ENCODE measurements around the gene PITRM1.

DNA sequence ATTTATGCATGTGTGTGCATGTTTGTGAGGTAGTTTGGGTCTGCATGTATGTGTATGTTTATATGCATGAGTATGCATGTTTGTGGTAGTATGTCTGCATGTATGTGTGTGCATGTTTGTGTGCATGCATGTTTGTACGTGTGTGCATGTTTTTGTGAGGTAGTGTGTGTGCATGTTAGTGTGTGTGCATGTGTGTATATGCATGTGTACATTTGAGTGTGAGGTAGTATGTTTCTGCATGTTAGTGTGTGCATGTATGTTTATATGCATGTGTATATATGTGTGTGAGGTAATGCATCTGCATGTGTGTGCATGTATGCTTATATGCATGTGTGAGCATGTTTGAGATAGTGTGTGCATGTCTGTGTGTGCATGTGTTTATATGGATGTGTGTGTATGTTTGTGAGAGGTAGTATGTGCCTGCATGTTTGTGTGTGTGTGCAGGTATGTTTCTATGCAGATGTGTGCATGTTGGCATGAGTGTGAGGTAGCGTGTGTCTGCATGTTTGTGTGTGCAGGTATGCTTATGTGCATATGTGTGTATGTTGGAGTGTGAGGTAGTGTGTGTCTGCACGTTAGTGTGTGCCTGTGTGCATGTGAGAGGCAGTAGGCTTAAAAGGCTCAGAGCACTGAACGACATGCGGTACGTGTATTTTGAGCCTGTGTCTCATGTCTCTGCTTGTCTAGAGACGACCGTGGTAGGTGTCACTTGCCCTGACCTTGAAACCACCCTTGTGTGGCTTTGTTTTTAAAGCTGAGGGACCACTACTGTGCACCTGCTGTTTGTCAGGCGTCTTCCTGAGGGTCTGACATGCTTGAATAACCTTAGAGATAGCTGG lies 61.6 kb downstream of the PITRM1 start:
- no peak for TF ChIP-seq TEAD4 (IDR thresholded peaks at IDR 0.05)
- TF ChIP-seq EP300 (IDR thresholded peaks at IDR 0.05; ENCODE audit: borderline replicate concordance), result no peak
- TF ChIP-seq, protein P1, sequence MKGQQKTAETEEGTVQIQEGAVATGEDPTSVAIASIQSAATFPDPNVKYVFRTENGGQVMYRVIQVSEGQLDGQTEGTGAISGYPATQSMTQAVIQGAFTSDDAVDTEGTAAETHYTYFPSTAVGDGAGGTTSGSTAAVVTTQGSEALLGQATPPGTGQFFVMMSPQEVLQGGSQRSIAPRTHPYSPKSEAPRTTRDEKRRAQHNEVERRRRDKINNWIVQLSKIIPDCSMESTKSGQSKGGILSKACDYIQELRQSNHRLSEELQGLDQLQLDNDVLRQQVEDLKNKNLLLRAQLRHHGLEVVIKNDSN (IDR thresholded peaks at IDR 0.05), result no peak
- no peak for TF ChIP-seq TAF1 (IDR thresholded peaks at IDR 0.05; ENCODE audit: low read depth)
- TF ChIP-seq YY1 (IDR thresholded peaks at IDR 0.05; ENCODE audit: low read depth), result no peak
- TF ChIP-seq, protein P2, sequence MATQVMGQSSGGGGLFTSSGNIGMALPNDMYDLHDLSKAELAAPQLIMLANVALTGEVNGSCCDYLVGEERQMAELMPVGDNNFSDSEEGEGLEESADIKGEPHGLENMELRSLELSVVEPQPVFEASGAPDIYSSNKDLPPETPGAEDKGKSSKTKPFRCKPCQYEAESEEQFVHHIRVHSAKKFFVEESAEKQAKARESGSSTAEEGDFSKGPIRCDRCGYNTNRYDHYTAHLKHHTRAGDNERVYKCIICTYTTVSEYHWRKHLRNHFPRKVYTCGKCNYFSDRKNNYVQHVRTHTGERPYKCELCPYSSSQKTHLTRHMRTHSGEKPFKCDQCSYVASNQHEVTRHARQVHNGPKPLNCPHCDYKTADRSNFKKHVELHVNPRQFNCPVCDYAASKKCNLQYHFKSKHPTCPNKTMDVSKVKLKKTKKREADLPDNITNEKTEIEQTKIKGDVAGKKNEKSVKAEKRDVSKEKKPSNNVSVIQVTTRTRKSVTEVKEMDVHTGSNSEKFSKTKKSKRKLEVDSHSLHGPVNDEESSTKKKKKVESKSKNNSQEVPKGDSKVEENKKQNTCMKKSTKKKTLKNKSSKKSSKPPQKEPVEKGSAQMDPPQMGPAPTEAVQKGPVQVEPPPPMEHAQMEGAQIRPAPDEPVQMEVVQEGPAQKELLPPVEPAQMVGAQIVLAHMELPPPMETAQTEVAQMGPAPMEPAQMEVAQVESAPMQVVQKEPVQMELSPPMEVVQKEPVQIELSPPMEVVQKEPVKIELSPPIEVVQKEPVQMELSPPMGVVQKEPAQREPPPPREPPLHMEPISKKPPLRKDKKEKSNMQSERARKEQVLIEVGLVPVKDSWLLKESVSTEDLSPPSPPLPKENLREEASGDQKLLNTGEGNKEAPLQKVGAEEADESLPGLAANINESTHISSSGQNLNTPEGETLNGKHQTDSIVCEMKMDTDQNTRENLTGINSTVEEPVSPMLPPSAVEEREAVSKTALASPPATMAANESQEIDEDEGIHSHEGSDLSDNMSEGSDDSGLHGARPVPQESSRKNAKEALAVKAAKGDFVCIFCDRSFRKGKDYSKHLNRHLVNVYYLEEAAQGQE (IDR thresholded peaks at IDR 0.05; ENCODE audit: low read depth), result no peak
- TF ChIP-seq RAD21 (IDR thresholded peaks at IDR 0.05; ENCODE audit: low read depth), result no peak
- TF ChIP-seq CREB1 (IDR thresholded peaks at IDR 0.05; ENCODE audit: low read depth), result no peak
- TF ChIP-seq EGR1 (IDR thresholded peaks at IDR 0.05), result no peak
- no peak for TF ChIP-seq ZBTB7A (IDR thresholded peaks at IDR 0.05; ENCODE audit: low read depth)
- TF ChIP-seq CEBPB (IDR thresholded peaks at IDR 0.05), result no peak
- TF ChIP-seq TCF12 (IDR thresholded peaks at IDR 0.05; ENCODE audit: low read depth), result no peak
- TF ChIP-seq, protein P3, sequence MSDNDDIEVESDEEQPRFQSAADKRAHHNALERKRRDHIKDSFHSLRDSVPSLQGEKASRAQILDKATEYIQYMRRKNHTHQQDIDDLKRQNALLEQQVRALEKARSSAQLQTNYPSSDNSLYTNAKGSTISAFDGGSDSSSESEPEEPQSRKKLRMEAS (IDR thresholded peaks at IDR 0.05), result no peak
- TF ChIP-seq NFIC (IDR thresholded peaks at IDR 0.05), result no peak

All from Ishikawa (cell line).